ENCODE results near the gene BMAL1.

The BMAL1 gene

DNA sequence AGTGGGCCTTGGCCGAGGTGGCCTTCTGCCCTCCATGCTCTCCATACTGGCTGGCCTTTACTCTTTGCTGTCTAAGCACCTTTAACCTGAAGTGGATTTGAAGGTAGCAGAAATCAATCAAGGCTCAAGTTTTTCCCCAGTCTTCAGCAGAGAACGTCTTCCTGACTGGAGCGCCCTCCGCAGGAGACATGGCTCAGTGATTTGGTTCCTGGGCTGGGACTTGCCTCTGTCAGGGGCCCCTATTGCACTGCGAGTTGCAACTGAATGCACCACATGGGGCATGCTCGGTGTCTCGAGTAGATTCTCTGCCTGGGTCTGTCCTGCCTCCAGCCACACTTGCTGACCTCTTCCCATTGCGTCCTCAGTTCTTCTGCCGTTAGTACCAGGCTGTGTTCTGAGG, 79.6 kb downstream of the BMAL1 start:
- H3K4me3 ChIP-seq (ENCODE audit: low read depth, low read length): no peak overlapping the region
- H2AFZ ChIP-seq: no peak overlapping the region
- TF ChIP-seq, protein P1, sequence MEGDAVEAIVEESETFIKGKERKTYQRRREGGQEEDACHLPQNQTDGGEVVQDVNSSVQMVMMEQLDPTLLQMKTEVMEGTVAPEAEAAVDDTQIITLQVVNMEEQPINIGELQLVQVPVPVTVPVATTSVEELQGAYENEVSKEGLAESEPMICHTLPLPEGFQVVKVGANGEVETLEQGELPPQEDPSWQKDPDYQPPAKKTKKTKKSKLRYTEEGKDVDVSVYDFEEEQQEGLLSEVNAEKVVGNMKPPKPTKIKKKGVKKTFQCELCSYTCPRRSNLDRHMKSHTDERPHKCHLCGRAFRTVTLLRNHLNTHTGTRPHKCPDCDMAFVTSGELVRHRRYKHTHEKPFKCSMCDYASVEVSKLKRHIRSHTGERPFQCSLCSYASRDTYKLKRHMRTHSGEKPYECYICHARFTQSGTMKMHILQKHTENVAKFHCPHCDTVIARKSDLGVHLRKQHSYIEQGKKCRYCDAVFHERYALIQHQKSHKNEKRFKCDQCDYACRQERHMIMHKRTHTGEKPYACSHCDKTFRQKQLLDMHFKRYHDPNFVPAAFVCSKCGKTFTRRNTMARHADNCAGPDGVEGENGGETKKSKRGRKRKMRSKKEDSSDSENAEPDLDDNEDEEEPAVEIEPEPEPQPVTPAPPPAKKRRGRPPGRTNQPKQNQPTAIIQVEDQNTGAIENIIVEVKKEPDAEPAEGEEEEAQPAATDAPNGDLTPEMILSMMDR (IDR thresholded peaks at IDR 0.05): no peak
- H3K27ac ChIP-seq: no peak overlapping the region
- H3K4me2 ChIP-seq (ENCODE audit: low read length): no peak overlapping the region
- no peak overlapping the region for H3K9ac ChIP-seq
- H3K36me3 ChIP-seq (ENCODE audit: control insufficient read depth, insufficient read depth, low read length): no peaks in the 10 kb centered on the region
- no peaks in the 10 kb centered on the region for H3K79me2 ChIP-seq
- H3K4me1 ChIP-seq: no peaks in the 10 kb centered on the region
- H3K27me3 ChIP-seq (ENCODE audit: control insufficient read depth, insufficient read depth, low read length): no peaks in the 10 kb centered on the region
- H3K9me3 ChIP-seq (ENCODE audit: control insufficient read depth, low read length): no peaks in the 10 kb centered on the region

DNA sequence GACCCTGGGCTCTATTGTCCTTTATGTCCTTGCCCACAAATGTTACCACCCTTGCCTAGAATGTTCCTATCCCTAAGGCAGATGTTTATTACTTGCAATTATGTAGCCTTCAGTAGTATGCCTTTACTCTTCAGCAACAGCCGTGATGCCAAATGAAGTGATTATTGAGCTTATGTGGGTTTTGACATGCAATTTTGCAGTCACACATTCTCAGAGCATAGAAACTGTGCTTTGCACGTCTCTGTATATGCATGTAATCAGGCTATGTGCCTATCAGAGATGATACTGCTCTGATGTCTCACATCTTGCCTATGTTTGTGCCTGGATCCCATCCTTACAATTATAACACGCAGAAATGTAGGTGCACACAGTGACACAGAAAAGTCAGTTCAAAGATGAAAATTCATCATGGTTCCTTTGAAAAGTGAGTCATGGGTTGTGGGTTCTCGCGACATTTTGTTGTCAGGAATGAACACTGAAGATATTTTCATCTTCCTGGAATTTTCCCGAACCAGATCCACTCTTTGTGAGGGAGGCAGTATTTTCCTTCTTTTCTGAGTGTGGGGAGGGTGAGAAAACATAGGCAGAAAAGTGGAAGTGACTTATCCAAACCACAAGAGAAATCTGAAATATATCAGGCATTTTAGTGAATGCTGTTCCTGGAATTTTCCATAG, 81.1 kb downstream of the BMAL1 start:
- Histone ChIP-seq H3K27ac (no peak overlapping the region), H3K4me2 (ENCODE audit: low read length) (no peak overlapping the region), H3K4me3 (ENCODE audit: low read depth, low read length) (no peak overlapping the region), H3K27me3 (ENCODE audit: control insufficient read depth, insufficient read depth, low read length) (no peaks in the 10 kb centered on the region), H3K4me1 (no peaks in the 10 kb centered on the region), H3K79me2 (no peaks in the 10 kb centered on the region), H2AFZ (no peak overlapping the region), H3K36me3 (ENCODE audit: control insufficient read depth, insufficient read depth, low read length) (no peaks in the 10 kb centered on the region), H3K9ac (no peak overlapping the region), H3K9me3 (ENCODE audit: control insufficient read depth, low read length) (no peaks in the 10 kb centered on the region)
- TF ChIP-seq, protein P1 (IDR thresholded peaks at IDR 0.05): no peak

DNA sequence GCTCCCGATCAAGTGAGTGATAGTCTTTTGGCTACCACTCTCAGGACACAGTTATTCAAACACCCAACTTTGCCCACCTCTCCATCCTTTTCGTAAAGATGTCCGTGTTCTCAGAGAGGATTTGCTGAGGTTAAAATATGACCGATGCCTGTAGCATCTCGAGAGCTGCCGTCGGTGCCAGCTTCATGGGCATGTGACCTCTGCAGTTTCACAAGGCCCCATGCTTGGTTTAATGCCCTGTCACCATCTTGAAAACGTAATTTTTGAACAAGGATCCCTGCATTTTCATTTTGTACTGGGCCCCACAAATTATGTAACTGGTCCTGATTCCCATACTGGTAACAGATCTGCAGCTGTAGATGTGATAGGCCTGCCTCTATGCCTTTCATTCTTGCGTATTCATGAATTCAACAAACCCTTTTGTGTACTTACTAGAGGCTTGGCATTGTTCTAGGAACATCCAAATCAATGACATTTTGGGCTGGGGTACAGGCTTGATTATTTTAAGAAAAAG, 85.1 kb downstream of the BMAL1 start:
- no peak overlapping the region for H3K4me3 ChIP-seq (ENCODE audit: low read depth, low read length)
- no peak overlapping the region for H3K9ac ChIP-seq
- no peaks in the 10 kb centered on the region for H3K36me3 ChIP-seq (ENCODE audit: control insufficient read depth, insufficient read depth, low read length)
- no peak overlapping the region for H3K4me2 ChIP-seq (ENCODE audit: low read length)
- no peak overlapping the region for H2AFZ ChIP-seq
- TF ChIP-seq, protein P1 (IDR thresholded peaks at IDR 0.05): no peak
- no peaks in the 10 kb centered on the region for H3K4me1 ChIP-seq
- no peak overlapping the region for H3K27ac ChIP-seq
- H3K79me2 ChIP-seq: no peaks in the 10 kb centered on the region
- H3K27me3 ChIP-seq (ENCODE audit: control insufficient read depth, insufficient read depth, low read length): no peaks in the 10 kb centered on the region
- H3K9me3 ChIP-seq (ENCODE audit: control insufficient read depth, low read length): no peaks in the 10 kb centered on the region

DNA sequence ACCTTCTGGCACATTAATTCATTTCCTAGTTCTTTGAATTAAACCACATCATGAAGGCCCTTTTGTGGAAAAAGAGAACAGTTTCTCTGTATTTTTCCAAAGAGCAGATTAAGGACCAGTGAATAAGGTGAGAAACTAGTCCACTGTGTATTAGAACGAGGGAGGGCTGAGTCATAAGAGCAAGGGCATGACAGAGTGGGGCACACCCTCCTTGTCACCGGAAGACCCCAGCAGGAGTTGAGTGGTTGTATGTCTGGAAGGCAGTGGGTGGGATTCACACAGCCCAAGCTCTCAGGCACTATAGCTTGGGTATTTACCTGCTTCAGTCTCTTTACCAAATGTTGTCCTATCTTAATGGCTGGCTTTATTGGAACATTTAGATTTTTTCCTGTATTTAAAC, 86.8 kb downstream of the BMAL1 start:
- H3K36me3 ChIP-seq (ENCODE audit: control insufficient read depth, insufficient read depth, low read length): no peaks in the 10 kb centered on the region
- H3K4me3 ChIP-seq (ENCODE audit: low read depth, low read length): no peak overlapping the region
- no peak overlapping the region for H3K27ac ChIP-seq
- no peak overlapping the region for H2AFZ ChIP-seq
- H3K4me2 ChIP-seq (ENCODE audit: low read length): no peak overlapping the region
- H3K9me3 ChIP-seq (ENCODE audit: control insufficient read depth, low read length): no peaks in the 10 kb centered on the region
- TF ChIP-seq, protein P1 (IDR thresholded peaks at IDR 0.05): no peak
- H3K79me2 ChIP-seq: no peaks in the 10 kb centered on the region
- no peak overlapping the region for H3K9ac ChIP-seq
- no peaks in the 10 kb centered on the region for H3K27me3 ChIP-seq (ENCODE audit: control insufficient read depth, insufficient read depth, low read length)
- H3K4me1 ChIP-seq: no peaks in the 10 kb centered on the region
